GM18907 (cell line): Measurements from ENCODE around the gene DUSP5.
"Not testable (repeated sequence)": the region's sequence is repeated elsewhere in the genome, so short reads cannot be mapped to it uniquely, and the experiment has no call there.

Source experiments
- ATAC-seq: cut with Tn5 transposase; IDR thresholded peaks from one replicate; pipeline ENCODE4 v1.9.1; 2021; ENCODE audit warnings: mild to moderate bottlenecking, moderate library complexity; ENCODE audit not compliant: unreplicated experiment

DUSP5 gene

GRCh38 chr10:110497438-110498086 lies at the start of gene DUSP5:
Gene DUSP5 (plus strand): TSS chr10:110497907. CDS start chr10:110498122, 215 bp downstream.
- ATAC-seq: peak; percentile 58

DNA sequence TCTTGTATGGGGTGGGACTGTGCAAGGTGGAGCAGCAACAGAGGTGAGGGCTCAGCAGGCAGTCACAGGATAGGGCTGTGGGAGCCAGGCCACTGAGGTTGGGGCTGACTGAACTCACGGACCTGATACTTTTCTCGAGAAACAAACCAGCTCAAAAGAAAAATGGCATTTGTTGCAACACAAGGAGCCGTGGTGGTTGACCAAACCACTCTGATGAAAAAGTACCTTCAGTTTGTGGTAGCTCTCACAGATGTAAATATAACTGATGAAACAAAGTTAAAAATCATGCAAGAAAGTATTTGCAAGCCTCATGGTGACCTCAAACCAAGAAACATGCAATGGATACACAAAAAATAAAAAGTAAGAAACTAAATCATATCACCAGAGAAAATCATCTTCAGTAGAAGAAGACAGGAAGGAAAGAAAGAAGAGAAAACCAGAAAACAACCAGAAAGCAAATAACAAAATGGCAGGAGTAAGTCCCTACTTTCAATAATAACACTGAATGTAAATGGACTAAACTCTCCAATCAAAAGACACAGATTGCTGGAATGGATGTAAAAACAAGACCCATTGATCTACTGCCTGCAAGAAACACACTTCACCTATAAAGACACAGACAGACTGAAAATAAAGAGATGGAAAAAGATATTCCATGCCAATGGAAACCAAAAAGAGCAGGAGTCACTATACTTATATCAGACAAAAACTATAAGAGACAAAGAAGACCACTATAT lies 48.9 kb upstream of the DUSP5 start:
- ATAC-seq: no peak

DNA sequence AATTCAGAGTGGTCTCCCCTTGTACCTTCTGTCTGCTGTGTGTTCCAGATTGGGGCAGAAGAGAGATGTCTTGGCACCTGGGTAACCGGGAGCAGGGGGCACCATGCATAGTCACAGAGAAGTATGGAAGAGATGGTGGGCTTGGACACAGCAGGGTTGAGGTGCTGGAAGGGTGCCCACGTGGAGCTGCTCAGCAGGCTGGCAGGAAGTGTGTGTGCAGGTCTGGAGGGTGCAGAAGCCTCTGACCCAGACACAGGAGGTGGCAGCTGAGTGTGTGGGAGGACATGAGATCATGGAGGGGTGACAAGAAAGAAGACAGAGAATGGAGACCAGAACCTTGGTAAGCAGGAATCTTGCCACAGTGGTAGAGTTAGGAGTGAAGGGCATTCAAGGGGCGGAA lies 42.3 kb upstream of the DUSP5 start:
- no peak for ATAC-seq

DNA sequence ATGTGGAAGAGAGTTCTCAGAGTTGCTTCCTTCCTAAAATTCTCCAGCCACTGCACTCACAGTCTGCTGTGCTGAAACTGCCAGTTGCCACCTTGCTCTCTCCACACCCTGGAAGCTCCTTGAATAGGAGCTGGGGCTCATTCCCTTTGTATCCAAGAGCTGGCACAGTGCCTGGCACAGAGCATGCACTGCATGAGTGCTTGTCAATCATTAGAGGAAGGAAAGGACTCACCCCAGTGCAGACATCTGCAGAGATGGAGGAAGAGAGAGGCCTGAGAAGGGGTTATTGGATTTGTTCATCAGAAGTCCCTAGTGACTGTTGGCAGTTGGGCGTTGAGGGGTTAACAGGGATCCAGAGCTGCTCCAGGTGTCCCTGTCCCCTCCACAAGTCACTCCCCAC lies 41.7 kb upstream of the DUSP5 start:
- ATAC-seq: no peak

DNA sequence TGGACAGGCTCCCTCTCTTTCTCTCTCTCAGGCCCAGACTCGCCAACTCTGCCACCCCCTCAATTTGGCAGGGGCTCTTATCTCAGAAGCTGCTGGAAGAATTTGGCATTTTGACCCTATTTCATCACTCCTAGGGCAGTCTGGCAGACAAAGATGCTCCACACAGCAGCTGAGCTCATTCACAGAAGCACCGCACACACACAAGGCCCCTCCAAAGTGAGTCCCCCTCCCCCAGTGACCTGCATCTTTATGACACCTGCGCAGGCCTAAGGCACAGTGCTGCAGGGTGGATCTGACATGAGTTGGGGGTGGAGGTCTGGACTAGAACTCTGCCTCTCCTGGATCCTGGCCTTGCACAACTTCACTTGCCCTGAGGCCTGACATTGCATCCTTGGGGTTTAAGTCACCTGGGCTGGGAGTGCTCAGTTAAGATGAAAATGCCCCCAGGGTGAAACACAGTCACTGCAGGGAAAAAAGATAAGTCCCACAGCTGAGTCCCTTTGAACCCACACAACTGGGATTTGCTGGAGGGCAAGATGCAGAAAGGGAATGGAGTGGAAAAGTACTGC lies 41.1 kb upstream of the DUSP5 start:
- ATAC-seq: no peak

- no peak for ATAC-seq
Observed at GRCh38 chr10:110457851-110458250, 39.9 kb upstream of the DUSP5 start.

- no peak for ATAC-seq
Observed at GRCh38 chr10:110458266-110458920, 39.3 kb upstream of the DUSP5 start.

DNA sequence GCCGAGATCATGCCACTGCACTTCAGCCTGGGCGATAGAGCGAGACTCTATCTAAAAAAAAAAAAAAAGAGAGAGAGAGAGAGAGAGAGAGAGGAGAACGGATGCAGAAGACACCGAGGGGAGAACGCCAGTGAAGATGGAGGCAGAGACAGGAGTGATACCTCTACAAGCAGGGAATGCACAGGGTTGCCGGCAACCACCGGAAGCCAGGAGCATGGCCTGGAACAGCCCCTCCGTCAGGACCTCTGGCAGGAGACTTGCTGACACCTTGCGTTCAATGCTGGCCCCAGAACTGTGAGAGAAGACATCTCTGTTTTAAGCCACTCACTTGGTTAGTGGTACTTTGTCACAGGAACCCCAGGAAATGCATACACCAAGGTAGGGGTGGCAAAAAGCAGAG lies 38.1 kb upstream of the DUSP5 start:
- ATAC-seq: no peak

GRCh38 chr10:110460111-110460809 lies 37.4 kb upstream of the DUSP5 start:
- ATAC-seq: no peak

DNA sequence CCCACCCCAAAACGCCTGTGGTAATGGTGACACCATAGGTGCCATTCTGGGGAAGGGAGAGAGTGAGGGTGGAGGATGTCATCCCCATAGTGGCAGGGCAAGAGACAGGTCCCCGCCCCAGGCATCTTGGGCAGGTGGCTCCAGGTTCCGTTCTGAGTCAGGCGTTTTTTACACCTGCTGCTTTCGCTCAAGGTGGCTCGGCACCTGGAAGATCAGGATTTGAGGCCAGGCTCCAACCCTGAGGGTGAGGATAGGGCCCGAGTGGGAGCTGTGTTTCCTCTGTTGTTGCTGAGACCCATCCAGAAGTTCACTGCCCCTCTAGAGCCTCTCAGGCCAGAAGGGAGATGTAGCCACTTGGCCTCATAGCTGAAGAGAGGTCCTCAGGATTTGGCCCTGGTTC lies 36.6 kb upstream of the DUSP5 start:
- ATAC-seq: no peak

DNA sequence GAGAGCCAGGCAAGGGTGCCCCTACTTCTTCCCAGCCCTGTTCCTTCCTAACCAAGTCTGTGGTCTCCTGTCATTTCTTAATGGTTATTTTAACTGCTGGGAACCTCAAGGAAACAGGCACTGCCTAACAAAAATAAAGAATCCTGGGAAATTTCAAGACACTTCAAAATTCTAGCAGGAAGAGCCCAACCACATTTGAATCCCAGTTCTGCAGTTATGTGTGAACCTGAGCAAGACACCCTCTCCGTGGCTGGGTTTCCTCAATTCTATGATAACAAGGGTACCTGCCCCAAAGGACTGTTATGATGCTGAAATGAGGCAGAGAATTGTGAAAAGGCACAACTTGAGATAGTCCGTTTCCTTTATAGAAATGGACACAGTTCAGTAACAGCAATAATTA lies 36.2 kb upstream of the DUSP5 start:
- no peak for ATAC-seq

GRCh38 chr10:110462166-110463095 lies 35.3 kb upstream of the DUSP5 start:
- ATAC-seq: no peak

DNA sequence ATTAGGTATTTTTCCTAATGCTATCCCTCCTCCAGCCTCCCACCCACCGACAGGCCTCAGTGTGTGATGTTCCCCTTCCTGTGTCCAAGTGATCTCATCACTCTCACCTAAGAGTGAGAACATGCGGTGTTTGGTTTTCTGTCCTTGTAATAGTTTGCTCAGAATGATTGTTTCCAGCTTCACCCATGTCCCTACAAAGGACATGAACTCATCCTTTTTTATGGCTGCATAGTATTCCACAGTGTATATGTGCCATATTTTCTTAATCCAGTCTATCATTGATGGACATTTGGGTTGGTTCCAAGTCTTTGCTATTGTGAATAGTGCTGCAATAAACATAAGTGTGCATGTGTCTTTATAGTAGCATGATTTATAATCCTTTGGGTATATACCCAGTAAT lies 29.4 kb upstream of the DUSP5 start:
- ATAC-seq: not testable (repeated sequence)

- ATAC-seq: not testable (repeated sequence)
Observed at GRCh38 chr10:110470541-110470940, 27.2 kb upstream of the DUSP5 start.

GRCh38 chr10:110471566-110472139 lies 26.1 kb upstream of the DUSP5 start:
- no peak for ATAC-seq

DNA sequence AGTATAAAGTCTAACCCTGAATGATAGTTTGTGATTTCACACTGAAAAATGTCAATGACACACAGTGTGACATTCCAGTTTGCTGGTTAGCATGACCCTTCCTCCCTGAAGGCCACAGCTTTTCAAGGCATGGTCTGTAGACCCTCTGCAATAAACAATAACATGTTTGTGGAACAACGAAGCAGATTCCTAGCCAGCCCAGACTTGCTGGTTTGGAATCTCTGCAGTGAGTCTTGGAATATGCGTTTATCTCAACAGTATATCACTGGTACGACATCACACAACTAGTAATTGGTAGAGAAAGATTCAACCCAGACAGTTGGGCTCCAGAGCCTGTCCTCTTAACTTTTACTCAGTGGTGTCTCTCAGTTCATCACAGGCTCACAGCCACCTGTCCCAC lies 23.7 kb upstream of the DUSP5 start:
- ATAC-seq: no peak

- no peak for ATAC-seq
Observed at GRCh38 chr10:110474826-110475225, 22.9 kb upstream of the DUSP5 start.

GRCh38 chr10:110475722-110476515 lies 21.8 kb upstream of the DUSP5 start:
- no peak for ATAC-seq

- ATAC-seq: no peak
Observed at GRCh38 chr10:110479710-110480109, 18.0 kb upstream of the DUSP5 start.
